Prostate gland (tissue), 2 donors: ENCODE results near the gene PPIG. TPM values are rescaled to one million over a fixed set of nuclear protein-coding genes. Genes with fewer than 3 reads are reported as not detected.

Experiments
- DNase-seq: peaks from one replicate; pipeline ENCODE4 v3.0.0-alpha.2; 2019; ENCODE audit warnings: low spot score
- H3K27ac ChIP-seq, 2 donors: fragments of 200-600 bp; sonication (generic); 2 replicates each; pipeline ENCODE4 v1.5.1; 2017 to 2019
- H3K27me3 ChIP-seq: fragments of 200-600 bp; sonication (generic); replicated peaks from 2 replicates; pipeline ENCODE4 v1.5.1; 2019; ENCODE audit not compliant: insufficient read depth
- H3K36me3 ChIP-seq, 2 donors: fragments of 200-600 bp; sonication (generic); 1 replicate in 1 of 2; 2 replicates in 1 of 2; pipeline versions ENCODE4 v1.5.1 to v1.8.1; 2017 to 2019
- H3K4me1 ChIP-seq: fragments of 200-600 bp; sonication (generic); replicated peaks from 2 replicates; pipeline ENCODE4 v1.5.1; 2019
- H3K4me3 ChIP-seq, 2 donors: fragments of 200-600 bp; sonication (generic); 2 replicates each; pipeline ENCODE4 v1.5.1; 2017 to 2019
- H3K9me3 ChIP-seq: fragments of 200-600 bp; sonication (generic); 2 replicates; pipeline ENCODE4 v1.5.1; 2017
- CTCF ChIP-seq, 4 experiments: fragments of 200-600 bp in 2 of 4; fragments of 450-650 bp in 2 of 4; sonication (generic) in 2 of 4; IDR thresholded peaks; 1 replicate in 3 of 4; 2 replicates in 1 of 4; pipeline ENCODE4 v1.5.1; 2016 to 2019; ENCODE audit warnings: antibody characterized with exemption in 4 of 4, mild to moderate bottlenecking in 2 of 4, moderate library complexity in 2 of 4
- POLR2A ChIP-seq: fragments of 450-650 bp; IDR thresholded peaks from one replicate; pipeline ENCODE4 v1.6.1; 2016; ENCODE audit warnings: antibody characterized with exemption, mild to moderate bottlenecking
- POLR2AphosphoS5 ChIP-seq: sonication (generic); formaldehyde crosslinking; IDR thresholded peaks from one replicate; pipeline ENCODE4 v1.6.1; 2017; ENCODE audit warnings: antibody characterized with exemption
- WGBS: methylation state at CpG from one replicate; pipeline ENCODE4 v1.1.5; 2018; 5-methylcytosine and 5-hydroxymethylcytosine counted together
- intact Hi-C: fragments of 100-400 bp; cut with DNase I; formaldehyde crosslinking; loops from one replicate; pipeline ENCODE4 v1.14.2; 2022
- total RNA-seq, 2 donors: library from RNA; depleted of rRNA; stranded (reverse); fragments of >200 nt; gene quantifications; one replicate each; pipeline ENCODE4 v1.1.0, GENCODE V29; 2016

The PPIG gene
- total RNA-seq, 2 donors from 2014 or later: 30.9 to 38.0 TPM

DNA sequence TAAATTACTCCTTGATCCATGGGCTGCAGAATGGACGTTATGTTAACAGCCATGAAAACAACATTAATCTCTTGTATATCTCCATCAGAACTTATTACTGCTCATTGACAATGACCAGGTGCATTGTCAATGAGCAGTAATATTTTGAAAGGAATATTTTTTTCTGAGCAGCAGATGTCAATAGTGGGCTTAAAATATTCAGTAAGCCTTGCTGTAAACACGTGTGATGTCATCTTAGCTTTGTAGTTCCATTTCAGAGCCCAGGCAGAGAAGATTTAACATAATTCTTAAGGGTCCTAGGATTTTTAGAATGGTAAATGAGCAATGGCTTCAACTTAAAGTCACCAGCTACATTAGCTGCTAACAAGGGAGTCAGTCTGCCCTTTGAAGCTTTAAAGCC, 83.4 kb downstream of the PPIG start:
- Histone ChIP-seq H3K9me3 (no peaks in the 10 kb centered on the region), H3K27ac (no peak overlapping the region), H3K4me1 (no peaks in the 10 kb centered on the region), H3K4me3 (no peak overlapping the region), H3K36me3 (no peaks in the 10 kb centered on the region), H3K27me3 (no peaks in the 10 kb centered on the region)
- intact Hi-C loops: no loop called here
- TF ChIP-seq POLR2AphosphoS5: no peak
- no peak for TF ChIP-seq POLR2A
- TF ChIP-seq CTCF (IDR thresholded peaks at IDR 0.05): no peak
- 29% methylated on average over 2 of the region's 2 CpGs for WGBS
- no peak for DNase-seq

- TF ChIP-seq CTCF (IDR thresholded peaks at IDR 0.05): no peak
- no peak for TF ChIP-seq POLR2AphosphoS5
- no peak for TF ChIP-seq POLR2A
- H3K27me3 ChIP-seq: no peaks in the 10 kb centered on the region
- H3K4me1 ChIP-seq: no peaks in the 10 kb centered on the region
- no peak overlapping the region for H3K27ac ChIP-seq
- no peak overlapping the region for H3K4me3 ChIP-seq
- DNase-seq: no peak
- 79% methylated on average over 2 of the region's 2 CpGs for WGBS
- no peaks in the 10 kb centered on the region for H3K9me3 ChIP-seq
- H3K36me3 ChIP-seq: no peaks in the 10 kb centered on the region
- intact Hi-C loops: no loop called here
These were observed 86.1 kb downstream of the PPIG start for GRCh38 chr2:169670215-169670651.

- intact Hi-C loops: no loop called here
- Histone ChIP-seq H3K4me1 (no peaks in the 10 kb centered on the region), H3K9me3 (no peaks in the 10 kb centered on the region), H3K27me3 (no peaks in the 10 kb centered on the region), H3K27ac (no peak overlapping the region), H3K36me3 (no peaks in the 10 kb centered on the region), H3K4me3 (no peak overlapping the region)
- DNase-seq: no peak
- no peak for TF ChIP-seq POLR2AphosphoS5
- no peak for TF ChIP-seq POLR2A
- TF ChIP-seq CTCF (IDR thresholded peaks at IDR 0.05): no peak
- WGBS: 93% methylated on average over 4 of the region's 4 CpGs
These were observed 86.8 kb downstream of the PPIG start for GRCh38 chr2:169670937-169671336.

- 78% methylated on average over 6 of the region's 6 CpGs for WGBS
- no peak for DNase-seq
- intact Hi-C loops: no loop called here
These were observed 88.3 kb downstream of the PPIG start for GRCh38 chr2:169672406-169672805.

More at GRCh38 chr2:169672406-169672805, 88.3 kb downstream of the PPIG start:
- no peaks in the 10 kb centered on the region for H3K27me3 ChIP-seq
- H3K9me3 ChIP-seq: no peaks in the 10 kb centered on the region
- no peak overlapping the region for H3K4me3 ChIP-seq
- no peaks in the 10 kb centered on the region for H3K36me3 ChIP-seq
- no peak overlapping the region for H3K27ac ChIP-seq
- H3K4me1 ChIP-seq: no peaks in the 10 kb centered on the region
- TF ChIP-seq POLR2AphosphoS5 (no peak), CTCF (IDR thresholded peaks at IDR 0.05) (no peak), POLR2A (no peak)
